ENCODE measurements around the gene WNT5B.
"Not testable (repeated sequence)": the region's sequence is repeated elsewhere in the genome, so short reads cannot be mapped to it uniquely, and the experiment has no call there.

The WNT5B gene

GRCh38 chr12:1595690-1596347 is 33.2 kb upstream of the WNT5B start:
- DNase-seq = peak in 1 of 51 donors; percentile 59

- DNase-seq = no peak
Observed at GRCh38 chr12:1598757-1599156, 30.3 kb upstream of the WNT5B start.

GRCh38 chr12:1602706-1603105 is 26.3 kb upstream of the WNT5B start:
- not testable (repeated sequence) for DNase-seq

- no peak for DNase-seq
Observed at GRCh38 chr12:1603269-1603993, 25.6 kb upstream of the WNT5B start.

DNA sequence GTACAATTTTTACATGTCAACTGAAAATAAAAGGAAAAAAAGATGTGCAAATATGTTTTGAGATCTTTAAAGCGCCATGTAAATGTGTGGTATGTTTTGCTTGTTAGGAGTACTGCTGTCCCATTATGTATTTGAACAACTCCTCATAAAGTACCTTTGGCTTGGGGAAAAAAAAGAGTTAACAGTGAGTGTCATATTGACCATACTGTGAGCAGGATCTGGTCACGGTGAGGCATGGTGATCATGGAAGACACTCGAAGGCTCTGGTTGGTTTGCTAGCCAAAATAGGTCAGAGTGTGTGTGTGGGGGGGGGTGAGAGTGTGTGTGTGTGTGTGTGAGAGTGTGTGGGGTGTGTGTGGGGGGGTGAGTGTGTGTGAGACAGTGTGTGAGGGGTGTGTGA is 24.6 kb upstream of the WNT5B start:
- DNase-seq = no peak

DNA sequence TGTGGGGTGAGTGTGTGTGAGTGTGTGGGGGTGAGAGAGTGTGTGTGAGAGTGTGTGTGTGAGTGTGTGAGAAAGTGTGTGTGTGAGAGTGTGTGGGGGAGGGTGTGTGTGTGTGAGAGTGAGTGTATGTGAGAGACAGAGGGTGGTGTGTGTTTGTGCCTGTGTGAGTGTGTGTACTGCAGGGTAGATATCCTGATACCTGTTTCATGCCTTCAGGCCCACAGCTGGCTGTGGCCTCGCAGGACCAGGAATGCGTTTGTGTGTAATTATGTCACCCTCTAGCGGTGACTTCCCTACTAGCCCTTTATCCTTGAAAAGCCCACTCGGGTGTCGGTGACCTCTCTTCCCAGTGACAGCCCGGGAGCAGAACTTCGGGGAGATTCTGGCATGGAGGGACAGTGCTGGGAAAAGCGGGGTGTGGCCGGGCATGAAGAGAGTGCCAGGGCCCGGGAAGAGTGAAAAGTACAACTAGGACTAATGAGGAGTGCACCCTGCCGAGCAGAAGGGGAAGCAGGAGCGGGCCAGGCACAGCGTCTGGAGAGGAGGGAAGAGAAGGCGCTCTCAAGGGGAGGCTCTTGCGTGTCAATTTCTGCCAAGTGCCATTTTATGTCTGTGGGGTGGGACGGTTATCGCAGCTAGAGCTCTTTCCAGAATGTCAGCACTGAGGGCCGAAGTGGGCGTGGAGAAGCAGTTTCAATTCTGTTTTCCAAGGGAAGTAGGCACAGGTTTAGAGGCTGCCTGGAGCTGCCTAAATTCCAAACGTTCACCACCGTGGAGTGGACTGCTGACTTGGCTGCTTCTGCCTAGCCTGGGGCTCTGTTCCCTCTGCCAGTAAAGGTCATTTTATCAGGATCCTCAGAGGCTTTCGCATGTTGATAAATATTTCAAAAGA is 23.7 kb upstream of the WNT5B start:
- peak in 43 of 51 donors; percentile 32 to 88 (median 65) for DNase-seq

- peak in 31 of 51 donors; percentile 26 to 80 (median 51) for DNase-seq
Observed at GRCh38 chr12:1606021-1606622, 22.9 kb upstream of the WNT5B start.

DNA sequence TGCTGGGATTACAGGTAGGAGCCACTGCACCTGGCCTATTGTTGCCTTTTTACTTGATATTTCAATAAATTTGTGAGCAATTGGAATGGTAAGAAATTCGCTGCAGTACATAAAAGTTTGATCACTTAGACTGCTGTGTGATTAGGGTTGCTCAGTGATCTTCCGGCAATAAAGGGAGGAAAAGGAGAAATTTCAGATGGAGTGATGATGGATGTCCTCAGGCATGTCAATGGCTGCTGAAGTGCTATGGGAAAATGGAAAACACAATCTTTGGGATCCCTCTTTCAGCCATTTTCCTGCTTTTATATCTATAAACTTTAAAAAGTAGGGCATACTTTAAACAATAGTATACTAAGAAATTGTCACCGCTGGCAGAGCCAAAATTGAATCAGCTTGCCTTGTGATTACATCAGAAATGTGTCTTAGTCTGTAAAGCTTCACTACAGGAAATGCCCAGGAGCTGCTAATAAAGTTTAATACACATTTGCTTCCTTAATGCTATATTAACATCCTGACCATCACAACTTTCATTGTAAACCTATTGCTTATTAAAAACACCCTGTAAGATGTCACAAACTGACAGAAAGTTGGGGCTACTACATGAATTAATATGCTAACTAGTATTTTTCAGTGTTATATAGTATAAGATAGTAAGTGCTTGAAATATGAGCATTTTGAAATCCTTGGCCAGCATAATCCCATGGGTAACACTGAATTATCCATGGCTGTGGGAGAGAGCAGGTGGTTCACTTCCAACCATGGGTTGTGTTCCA is 20.9 kb upstream of the WNT5B start:
- DNase-seq = no peak

- no peak for DNase-seq
Observed at GRCh38 chr12:1608713-1609119, 20.3 kb upstream of the WNT5B start.

DNA sequence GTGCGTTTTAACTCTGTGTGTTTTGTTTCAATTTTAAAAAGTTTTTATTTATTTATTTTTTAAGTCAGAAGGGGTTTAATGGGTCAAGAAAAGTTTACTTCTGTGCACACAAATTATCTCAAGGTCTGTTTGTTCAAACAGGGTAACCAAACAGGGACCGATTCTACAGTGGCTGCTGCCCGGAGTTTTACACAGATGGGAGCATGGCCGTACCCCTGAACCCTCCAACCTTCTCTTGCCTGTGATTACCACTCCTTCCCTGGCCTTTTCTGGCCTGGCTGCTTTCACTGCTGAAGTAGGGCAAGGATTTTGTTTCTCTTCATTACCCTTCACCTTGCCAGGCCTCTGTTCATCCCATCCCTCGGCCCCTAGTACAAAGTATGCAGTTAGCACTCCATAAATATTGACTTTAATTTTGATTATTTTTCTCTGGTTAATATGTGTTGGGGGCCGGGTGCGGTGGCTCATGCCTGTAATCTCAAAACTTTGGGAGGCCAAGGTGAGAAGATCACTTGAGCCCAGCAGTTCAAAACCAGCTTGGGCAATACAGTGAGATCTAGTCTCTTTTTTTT is 18.9 kb upstream of the WNT5B start:
- DNase-seq = no peak

DNA sequence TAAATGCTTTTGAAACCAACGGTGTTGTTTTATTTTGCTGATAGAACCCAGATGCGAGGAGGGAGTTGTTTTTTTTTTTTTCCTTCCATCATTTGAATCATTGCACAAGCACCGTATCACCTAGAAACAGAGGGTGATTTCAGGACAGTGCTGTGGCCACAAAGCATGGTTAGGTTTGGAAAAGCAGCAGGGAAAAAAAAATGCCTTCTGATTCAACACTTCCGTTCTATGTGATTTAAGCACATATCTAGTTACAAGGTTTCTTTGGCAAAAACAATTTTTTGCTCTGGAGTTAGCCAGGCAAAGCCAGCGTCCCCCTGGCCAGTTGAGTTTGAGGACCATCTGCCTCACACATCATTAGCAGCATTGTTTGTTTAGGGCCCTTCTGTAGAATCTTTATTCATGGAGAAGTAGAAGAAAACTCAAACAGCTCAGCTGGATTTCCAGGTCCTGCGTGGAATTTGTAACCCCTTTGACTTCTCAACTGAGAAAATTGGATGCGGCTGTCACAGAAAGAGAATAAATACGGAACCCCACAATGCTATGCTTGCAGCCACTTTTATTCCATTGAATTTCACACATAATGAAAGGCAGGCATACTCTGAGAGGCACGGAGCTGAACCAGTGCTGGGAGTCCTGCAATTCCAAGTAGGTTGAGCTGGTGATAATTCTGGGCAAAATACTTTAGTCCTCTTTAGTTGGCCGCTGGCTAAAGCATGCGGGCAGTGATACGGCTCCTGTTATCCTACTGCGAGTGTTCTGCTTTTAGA is 17.0 kb upstream of the WNT5B start:
- DNase-seq = peak in 1 of 51 donors; percentile 18

GRCh38 chr12:1613860-1614259 is 15.2 kb upstream of the WNT5B start:
- no peak for DNase-seq

- DNase-seq = no peak
Observed at GRCh38 chr12:1614360-1614759, 14.7 kb upstream of the WNT5B start.

DNA sequence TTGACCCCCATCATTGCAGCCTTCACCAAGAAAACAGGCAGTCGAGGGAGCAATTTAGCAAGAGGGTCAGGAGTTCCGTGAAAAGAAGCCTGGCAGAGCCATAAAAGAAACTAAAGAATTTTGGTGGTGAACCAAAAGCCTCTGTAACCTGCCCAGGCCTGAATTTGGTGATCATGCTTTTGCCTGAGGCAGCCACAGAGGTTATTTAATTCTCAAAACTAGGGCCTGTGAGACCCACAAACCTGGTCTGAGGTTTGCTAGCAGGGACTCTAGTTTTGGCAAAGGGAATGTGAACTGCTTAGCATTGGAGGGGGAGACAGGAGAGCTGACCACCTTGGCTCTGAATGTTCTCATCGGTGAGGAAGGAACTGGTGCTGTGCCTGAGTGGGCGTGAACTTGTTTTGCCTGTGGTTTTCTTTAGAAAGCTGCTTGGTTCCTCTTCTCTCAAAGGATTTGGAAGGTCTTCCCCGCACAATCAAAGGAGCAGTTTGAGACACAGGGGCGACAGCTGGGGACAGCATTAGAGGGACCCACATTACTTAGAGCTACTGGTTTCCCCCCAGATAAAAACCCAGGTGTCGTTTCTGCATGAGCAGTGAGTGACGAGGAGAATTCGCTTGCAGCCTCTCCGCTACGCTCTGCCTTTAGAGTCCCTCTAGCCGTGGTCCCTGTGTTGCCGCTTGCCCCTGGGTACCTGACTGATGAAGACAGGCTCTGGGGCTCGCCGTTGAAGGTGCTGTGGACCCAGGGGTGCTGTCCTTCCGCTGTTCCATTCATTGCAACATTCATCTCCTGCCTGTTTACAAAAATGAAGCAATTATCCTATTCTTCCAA is 12.6 kb upstream of the WNT5B start:
- DNase-seq = no peak

DNA sequence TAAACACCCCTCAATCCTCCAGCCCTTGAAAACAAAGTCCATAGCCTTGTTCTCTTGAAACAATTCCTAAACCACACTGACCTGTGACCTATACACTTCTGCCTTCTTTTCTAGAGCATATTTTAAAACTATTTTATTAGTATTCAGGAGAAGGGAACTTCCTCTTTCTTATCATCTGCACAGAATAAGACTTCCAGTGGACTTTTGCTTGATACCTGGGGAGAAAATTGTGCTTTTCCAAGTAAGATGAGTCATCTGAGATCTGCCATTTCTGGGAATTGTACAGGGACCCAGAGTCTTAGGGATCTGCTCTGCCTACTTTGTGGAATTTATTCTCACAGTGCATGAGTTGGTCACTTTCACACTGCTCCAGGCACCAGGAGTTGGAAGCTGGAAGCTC is 10.5 kb upstream of the WNT5B start:
- DNase-seq = no peak

- DNase-seq = no peak
Observed at GRCh38 chr12:1619159-1619558, 9.9 kb upstream of the WNT5B start.

GRCh38 chr12:1619587-1619986 is 9.4 kb upstream of the WNT5B start:
- DNase-seq = peak in 6 of 51 donors; percentile 9 to 32 (median 15)

DNA sequence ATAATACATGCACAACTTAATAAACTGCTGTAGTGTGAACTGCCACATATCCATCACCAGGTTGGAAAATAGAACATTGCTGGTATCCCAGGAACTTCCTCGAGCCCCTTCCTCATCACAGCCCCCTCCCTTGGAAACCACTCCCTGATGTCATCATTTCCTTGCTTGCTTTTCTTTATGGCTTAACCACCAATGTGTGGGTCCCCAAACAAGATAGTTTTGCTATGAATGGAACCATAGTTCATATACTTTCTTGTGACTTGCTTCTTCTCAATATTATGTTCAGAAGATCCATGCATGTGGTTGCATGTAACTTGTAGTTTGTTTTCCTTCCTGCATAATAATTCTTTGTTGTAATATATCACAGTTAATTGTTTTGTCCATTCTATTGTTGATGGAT is 8.9 kb upstream of the WNT5B start:
- DNase-seq = no peak

GRCh38 chr12:1622406-1622805 is 6.6 kb upstream of the WNT5B start:
- no peak for DNase-seq

Measured in hypothalamus (tissue), 51 donors.